Measurements from ENCODE around the gene MYF5.

MYF5 gene

DNA sequence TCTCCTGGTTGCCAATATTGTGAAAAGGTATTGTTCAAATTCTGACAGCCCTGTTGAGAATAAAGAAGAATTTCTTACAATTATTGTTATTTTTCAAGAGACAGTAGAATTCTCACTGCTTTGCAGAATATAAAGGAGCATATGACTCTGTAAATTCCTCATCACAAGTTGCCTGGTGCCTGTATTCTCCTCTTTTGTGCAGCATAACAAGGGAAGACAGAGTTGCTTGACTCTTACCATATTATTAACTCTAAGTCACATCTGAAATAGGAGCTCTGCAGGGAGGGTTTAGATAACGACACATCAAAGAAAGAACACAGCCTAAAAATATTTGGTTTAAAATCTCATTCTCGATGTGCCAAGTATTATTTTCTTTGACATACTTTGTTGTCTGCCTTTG, 31.1 kb downstream of the MYF5 start (continued):
- TF ChIP-seq, protein P1, sequence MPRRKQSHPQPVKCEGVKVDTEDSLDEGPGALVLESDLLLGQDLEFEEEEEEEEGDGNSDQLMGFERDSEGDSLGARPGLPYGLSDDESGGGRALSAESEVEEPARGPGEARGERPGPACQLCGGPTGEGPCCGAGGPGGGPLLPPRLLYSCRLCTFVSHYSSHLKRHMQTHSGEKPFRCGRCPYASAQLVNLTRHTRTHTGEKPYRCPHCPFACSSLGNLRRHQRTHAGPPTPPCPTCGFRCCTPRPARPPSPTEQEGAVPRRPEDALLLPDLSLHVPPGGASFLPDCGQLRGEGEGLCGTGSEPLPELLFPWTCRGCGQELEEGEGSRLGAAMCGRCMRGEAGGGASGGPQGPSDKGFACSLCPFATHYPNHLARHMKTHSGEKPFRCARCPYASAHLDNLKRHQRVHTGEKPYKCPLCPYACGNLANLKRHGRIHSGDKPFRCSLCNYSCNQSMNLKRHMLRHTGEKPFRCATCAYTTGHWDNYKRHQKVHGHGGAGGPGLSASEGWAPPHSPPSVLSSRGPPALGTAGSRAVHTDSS (tag by site-specific recombination; IDR thresholded peaks at IDR 0.05): no peak
- no peak for TF ChIP-seq ZNF596 (tag by site-specific recombination; IDR thresholded peaks at IDR 0.05)
- TF ChIP-seq ZNF174 (tag by site-specific recombination; IDR thresholded peaks at IDR 0.05): no peak

DNA sequence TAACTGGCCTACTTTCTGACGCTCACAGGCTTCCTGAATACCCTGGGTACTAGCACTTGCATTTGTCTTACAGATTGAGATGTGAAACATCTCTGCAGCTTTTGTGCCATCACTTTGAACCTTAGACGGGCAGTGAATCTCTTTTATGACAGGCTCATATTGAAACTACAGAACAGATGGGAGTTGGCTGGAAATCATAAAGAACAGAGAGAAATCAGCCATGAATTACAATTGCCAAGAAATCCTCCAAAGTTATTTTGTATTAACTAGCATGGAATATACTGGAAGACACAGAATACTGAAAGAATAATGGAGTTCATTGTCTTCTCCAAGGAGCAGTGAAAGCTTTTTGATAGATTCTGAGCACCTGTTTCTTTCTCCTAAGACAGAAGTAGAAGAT, 32.7 kb downstream of the MYF5 start:
- H3K4me1 ChIP-seq (ENCODE audit: control insufficient read depth, insufficient read depth, low read length): no peaks in the 10 kb centered on the region
- TF ChIP-seq, protein P2, sequence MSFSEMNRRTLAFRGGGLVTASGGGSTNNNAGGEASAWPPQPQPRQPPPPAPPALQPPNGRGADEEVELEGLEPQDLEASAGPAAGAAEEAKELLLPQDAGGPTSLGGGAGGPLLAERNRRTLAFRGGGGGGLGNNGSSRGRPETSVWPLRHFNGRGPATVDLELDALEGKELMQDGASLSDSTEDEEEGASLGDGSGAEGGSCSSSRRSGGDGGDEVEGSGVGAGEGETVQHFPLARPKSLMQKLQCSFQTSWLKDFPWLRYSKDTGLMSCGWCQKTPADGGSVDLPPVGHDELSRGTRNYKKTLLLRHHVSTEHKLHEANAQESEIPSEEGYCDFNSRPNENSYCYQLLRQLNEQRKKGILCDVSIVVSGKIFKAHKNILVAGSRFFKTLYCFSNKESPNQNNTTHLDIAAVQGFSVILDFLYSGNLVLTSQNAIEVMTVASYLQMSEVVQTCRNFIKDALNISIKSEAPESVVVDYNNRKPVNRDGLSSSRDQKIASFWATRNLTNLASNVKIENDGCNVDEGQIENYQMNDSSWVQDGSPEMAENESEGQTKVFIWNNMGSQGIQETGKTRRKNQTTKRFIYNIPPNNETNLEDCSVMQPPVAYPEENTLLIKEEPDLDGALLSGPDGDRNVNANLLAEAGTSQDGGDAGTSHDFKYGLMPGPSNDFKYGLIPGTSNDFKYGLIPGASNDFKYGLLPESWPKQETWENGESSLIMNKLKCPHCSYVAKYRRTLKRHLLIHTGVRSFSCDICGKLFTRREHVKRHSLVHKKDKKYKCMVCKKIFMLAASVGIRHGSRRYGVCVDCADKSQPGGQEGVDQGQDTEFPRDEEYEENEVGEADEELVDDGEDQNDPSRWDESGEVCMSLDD (tag by site-specific recombination; IDR thresholded peaks at IDR 0.05): no peak
- TF ChIP-seq ZNF777 (tag by site-specific recombination; IDR thresholded peaks at IDR 0.05; ENCODE audit: borderline replicate concordance) (no peak), MYNN (tag by site-specific recombination; IDR thresholded peaks at IDR 0.05; ENCODE audit: borderline replicate concordance) (no peak), ZNF510 (tag by site-specific recombination; IDR thresholded peaks at IDR 0.05; ENCODE audit: insufficient replicate concordance) (no peak), ZNF391 (tag by site-specific recombination; IDR thresholded peaks at IDR 0.05; ENCODE audit: borderline replicate concordance, low read depth) (no peak), ZNF561 (tag by site-specific recombination; IDR thresholded peaks at IDR 0.05; ENCODE audit: borderline replicate concordance) (no peak), ZNF664 (tag by site-specific recombination; IDR thresholded peaks at IDR 0.05) (no peak), ZNF843 (tag by site-specific recombination; IDR thresholded peaks at IDR 0.05) (no peak), ZNF138 (tag by site-specific recombination; IDR thresholded peaks at IDR 0.05; ENCODE audit: borderline replicate concordance) (no peak), ZFP3 (tag by site-specific recombination; IDR thresholded peaks at IDR 0.05; ENCODE audit: low read depth) (no peak), ZNF677 (tag by site-specific recombination; IDR thresholded peaks at IDR 0.05) (no peak), ZNF514 (tag by site-specific recombination; IDR thresholded peaks at IDR 0.05) (no peak), KLF9 (tag by site-specific recombination; IDR thresholded peaks at IDR 0.05; ENCODE audit: low read depth) (no peak), ZNF175 (tag by site-specific recombination; IDR thresholded peaks at IDR 0.05) (no peak), GFI1B (tag by site-specific recombination; IDR thresholded peaks at IDR 0.05) (no peak), ZNF596 (tag by site-specific recombination; IDR thresholded peaks at IDR 0.05) (no peak)
- TF ChIP-seq, protein P3, sequence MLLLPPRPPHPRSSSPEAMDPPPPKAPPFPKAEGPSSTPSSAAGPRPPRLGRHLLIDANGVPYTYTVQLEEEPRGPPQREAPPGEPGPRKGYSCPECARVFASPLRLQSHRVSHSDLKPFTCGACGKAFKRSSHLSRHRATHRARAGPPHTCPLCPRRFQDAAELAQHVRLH (tag by site-specific recombination; IDR thresholded peaks at IDR 0.05): no peak
- TF ChIP-seq, protein P4, sequence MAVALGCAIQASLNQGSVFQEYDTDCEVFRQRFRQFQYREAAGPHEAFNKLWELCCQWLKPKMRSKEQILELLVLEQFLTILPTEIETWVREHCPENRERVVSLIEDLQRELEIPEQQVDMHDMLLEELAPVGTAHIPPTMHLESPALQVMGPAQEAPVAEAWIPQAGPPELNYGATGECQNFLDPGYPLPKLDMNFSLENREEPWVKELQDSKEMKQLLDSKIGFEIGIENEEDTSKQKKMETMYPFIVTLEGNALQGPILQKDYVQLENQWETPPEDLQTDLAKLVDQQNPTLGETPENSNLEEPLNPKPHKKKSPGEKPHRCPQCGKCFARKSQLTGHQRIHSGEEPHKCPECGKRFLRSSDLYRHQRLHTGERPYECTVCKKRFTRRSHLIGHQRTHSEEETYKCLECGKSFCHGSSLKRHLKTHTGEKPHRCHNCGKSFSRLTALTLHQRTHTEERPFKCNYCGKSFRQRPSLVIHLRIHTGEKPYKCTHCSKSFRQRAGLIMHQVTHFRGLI (tag by site-specific recombination; IDR thresholded peaks at IDR 0.05): no peak
- no peaks in the 10 kb centered on the region for H3K36me3 ChIP-seq (ENCODE audit: control insufficient read depth in 2 of 2, insufficient read depth in 1 of 2, low read length in 2 of 2)
- H3K4me3 ChIP-seq (ENCODE audit: low read depth, low read length): no peak overlapping the region
- H3K27ac ChIP-seq (ENCODE audit: extremely low read depth, low read depth, low read length): no peak overlapping the region
- POLR2A ChIA-PET: no interaction called here
- CTCF ChIA-PET: interaction anchor here (0.7 kb wide), 1 partner anchor 731 kb away, joined by 3 read pairs; no protein-coding TSS in a partner anchor
- H3K9me3 ChIP-seq (ENCODE audit: control insufficient read depth, insufficient read depth, low read depth, low read length): no peaks in the 10 kb centered on the region
